K562 (cell line): ENCODE measurements around the gene C4orf17. TPM values are rescaled to one million over a fixed set of nuclear protein-coding genes. Genes with fewer than 3 reads are reported as not detected.

Experiments used
- ATAC-seq: fragments of 200-7000 bp; cut with Tn5 transposase; 3 replicates; pipeline ENCODE4 v1.9.1; 2020; ENCODE audit warnings: moderate library complexity
- BruUV-seq: library from RNA; stranded (reverse); fragments of 400-500 nt; replicated peaks from 2 replicates; lab custom pipeline; 2021; lab: Mats Ljungman, UMichigan
- CTCF ChIA-PET: fragments of 300-600 bp; formaldehyde crosslinking; extraction: SDS; loops from one replicate; lab custom pipeline; 2021; ENCODE audit warnings: low intra/inter-chr PET ratio; lab: Yijun Ruan, JAX
- POLR2A ChIA-PET: fragments of 300-600, 350-650 bp; sonication (Branson Sonifier 250); formaldehyde crosslinking; extraction: SDS; loops from one replicate; lab custom pipeline; 2021; ENCODE audit warnings: antibody characterized with exemption, inconsistent platforms; lab: Yijun Ruan, JAX
- DNase-seq, 4 experiments: peaks; one replicate each; pipeline versions ENCODE4 v3.0.0 to v3.0.0-alpha.2; 2011 to 2018; ENCODE audit warnings: low spot score in 3 of 4, mixed read lengths in 3 of 4; ENCODE audit errors: extremely low read depth in 1 of 4
- FAIRE-seq: peaks from 2 replicates; lab custom pipeline; 2011; peaks lifted over from hg19 to GRCh38; lab: Jason Lieb, UNC
- H2AFZ ChIP-seq: 2 replicates; pipeline ENCODE4 v1.6.0; 2011; ENCODE audit warnings: low read depth, low read length, control low read depth, inconsistent platforms
- H3K27ac ChIP-seq: fragments of 200-600 bp; 3 replicates; pipeline ENCODE4 v1.8.0; 2011; ENCODE audit warnings: low read depth, mild to moderate bottlenecking, control low read depth, inconsistent platforms, low read length, moderate library complexity, mixed read lengths; ENCODE audit errors: extremely low read depth
- H3K27me3 ChIP-seq, 2 experiments: fragments of 300-600 bp in 1 of 2; 2 replicates in 1 of 2; 3 replicates in 1 of 2; pipeline versions ENCODE4 v1.6.0 to v1.8.0; 2011; ENCODE audit warnings: inconsistent platforms in 2 of 2, low read length in 2 of 2, mild to moderate bottlenecking in 1 of 2, mixed read lengths in 1 of 2, moderate library complexity in 1 of 2; ENCODE audit not compliant: control insufficient read depth in 2 of 2, insufficient read depth in 2 of 2
- H3K36me3 ChIP-seq: fragments of 300-600 bp; 3 replicates; pipeline ENCODE4 v1.8.0; 2011; ENCODE audit warnings: mild to moderate bottlenecking, low read length, inconsistent platforms; ENCODE audit not compliant: control insufficient read depth, insufficient read depth
- H3K4me1 ChIP-seq, 2 experiments: fragments of 200-600 bp in 1 of 2; replicated peaks in 1 of 2; 2 replicates in 1 of 2; 3 replicates in 1 of 2; pipeline versions ENCODE4 v1.5.1 to v1.8.0; 2011; ENCODE audit warnings: inconsistent platforms in 2 of 2, low read length in 2 of 2, mild to moderate bottlenecking in 1 of 2, mixed read lengths in 1 of 2, moderate library complexity in 1 of 2; ENCODE audit not compliant: control insufficient read depth in 2 of 2, insufficient read depth in 2 of 2
- H3K4me2 ChIP-seq: 2 replicates; pipeline ENCODE4 v1.6.1; 2011; ENCODE audit warnings: low read length, control low read depth, inconsistent platforms, mixed read lengths; ENCODE audit not compliant: insufficient read depth
- H3K4me3 ChIP-seq: fragments of 200-600 bp; sonication (generic), shearing (Covaris generic); 2 replicates; pipeline ENCODE4 v1.5.1; 2016; ENCODE audit warnings: control low read depth, inconsistent platforms
- H3K79me2 ChIP-seq: fragments of 200-600 bp; 3 replicates; pipeline ENCODE4 v1.8.0; 2011; ENCODE audit warnings: low read length, inconsistent platforms; ENCODE audit not compliant: control insufficient read depth, insufficient read depth
- H3K9ac ChIP-seq, 2 experiments: 2 replicates each; pipeline versions ENCODE4 v1.6.0 to v1.6.1; 2011; ENCODE audit warnings: low read depth in 2 of 2, low read length in 2 of 2, control low read depth in 1 of 2, inconsistent platforms in 1 of 2, mild to moderate bottlenecking in 1 of 2, mixed read lengths in 1 of 2; ENCODE audit not compliant: insufficient read depth in 1 of 2
- H3K9me1 ChIP-seq: one replicate; pipeline ENCODE4 v1.6.0; 2011; ENCODE audit warnings: inconsistent platforms, mild to moderate bottlenecking, low read length, moderate library complexity; ENCODE audit not compliant: control insufficient read depth, insufficient read depth
- H3K9me3 ChIP-seq: replicated peaks from 2 replicates; pipeline ENCODE4 v1.5.1; 2011; ENCODE audit warnings: low read depth, low read length, inconsistent platforms; ENCODE audit not compliant: control insufficient read depth, insufficient read depth
- H4K20me1 ChIP-seq: replicated peaks from 2 replicates; pipeline ENCODE4 v1.6.1; 2011; ENCODE audit warnings: low read length, inconsistent platforms, mixed read lengths; ENCODE audit not compliant: control insufficient read depth, insufficient read depth
- CTBP1 ChIP-seq: fragments of 450-650 bp; IDR thresholded peaks from 2 replicates; pipeline ENCODE4 v1.6.1; 2016; ENCODE audit warnings: borderline replicate concordance
- NEUROD1 ChIP-seq: fragments of 150-350 bp; IDR thresholded peaks from 2 replicates; pipeline ENCODE4 v1.6.1; 2014; ENCODE audit warnings: borderline replicate concordance, low read length, low read depth; ENCODE audit not compliant: partially characterized antibody
- RBBP5 ChIP-seq: fragments of 200-600 bp; sonication (generic); IDR thresholded peaks from 2 replicates; pipeline ENCODE4 v1.6.1; 2012; ENCODE audit warnings: borderline replicate concordance, mild to moderate bottlenecking, low read length, control low read depth, inconsistent platforms; ENCODE audit not compliant: insufficient read depth, poor library complexity, severe bottlenecking
- SPI1 ChIP-seq: IDR thresholded peaks from 2 replicates; pipeline ENCODE4 v1.6.1; 2011; ENCODE audit warnings: low read depth, low read length, control low read depth, borderline replicate concordance
- ZNF830 ChIP-seq: fragments of 250-450 bp; sonication (Bioruptor Pico); IDR thresholded peaks from 2 replicates; pipeline ENCODE4 v1.5.0; 2021; ENCODE audit warnings: mild to moderate bottlenecking
- WGBS: fragments of 100-300 bp; shearing (Covaris generic); methylation state at CpG from one replicate; pipeline ENCODE4 v1.1.6; 2016; ENCODE audit warnings: low coverage, mixed read lengths; ENCODE audit not compliant: insufficient coverage; ENCODE audit errors: missing lambda C conversion rate; 5-methylcytosine and 5-hydroxymethylcytosine counted together
- in situ Hi-C: fragments of 300-500 bp; cut with MboI; formaldehyde crosslinking; loops from 4 replicates; pipeline ENCODE4 v1.15.0; 2018; ENCODE audit warnings: inconsistent platforms, mixed read lengths
- intact Hi-C: fragments of 100-400 bp; cut with micrococcal nuclease; formaldehyde crosslinking; loops from 2 replicates; pipeline ENCODE4 v1.14.2; 2022
- polyA plus RNA-seq, 8 experiments: library from polyadenylated mRNA; depleted of rRNA in 4 of 8; stranded (reverse) in 5 of 8; unstranded in 3 of 8; fragments of >200 nt; fragmentation: Nextera tagmentation in 2 of 8; fragmentation: Illumina TruSeq in 1 of 8; extraction: Ambion mirVana in 2 of 8; extraction: Trizol in 1 of 8; gene quantifications; 2 replicates each; pipeline versions ENCODE4 v1.2.1 to v1.2.3, GENCODE V29; 2011 to 2014; ENCODE audit warnings: inconsistent platforms in 1 of 8, missing spikeins in 1 of 8
- total RNA-seq, 7 experiments: library from RNA; depleted of rRNA in 6 of 7; stranded (reverse); fragments of >200 nt in 6 of 7; fragmentation: Illumina TruSeq in 2 of 7; extraction: Trizol in 2 of 7; gene quantifications; 2 replicates each; pipeline versions ENCODE4 v1.2.1 to v1.2.3, GENCODE V29; 2011 to 2021; ENCODE audit warnings: low replicate concordance in 1 of 7

Gene C4orf17
- total and polyA plus RNA-seq, 9 of the 15 experiments (the other 6 are each of a cell fraction or from before 2014, with no cell fraction given): not detected

- no peak for FAIRE-seq
- intact Hi-C loops: no loop called here
Observed at GRCh38 chr4:99507762-99508161, 3.1 kb upstream of the C4orf17 start.

GRCh38 chr4:99518601-99519295, 7.9 kb downstream of the C4orf17 start:
- TF ChIP-seq SPI1 (peak; percentile 18; the same call in 1 of the 2 replicates), NEUROD1 (no peak), CTBP1 (no peak), ZNF830 (CRISPR knock-in tag) (no peak)
- Histone ChIP-seq H2AFZ (no peak overlapping the region), H3K4me1 (no peaks in the 10 kb centered on the region), H3K27me3 (no peaks in the 10 kb centered on the region; a peak in 1 of 5 replicates), H3K4me2 (no peak overlapping the region), H3K9me3 (no peaks in the 10 kb centered on the region), H3K27ac (no peak overlapping the region), H4K20me1 (no peaks in the 10 kb centered on the region), H3K36me3 (no peaks in the 10 kb centered on the region), H3K79me2 (no peaks in the 10 kb centered on the region), H3K4me3 (no peak overlapping the region), H3K9me1 (no peaks in the 10 kb centered on the region), H3K9ac (no peak overlapping the region)
- intact Hi-C loops: no loop called here
- in situ Hi-C loops: no loop called here
- BruUV-seq: no TSS peak
- CTCF ChIA-PET: no interaction called here
- no peak for FAIRE-seq
- POLR2A ChIA-PET: no interaction called here
- 1% methylated on average over 6 of the region's 6 CpGs for WGBS
- DNase-seq: no peak
- no peak for ATAC-seq

More at GRCh38 chr4:99507762-99508161, 3.1 kb upstream of the C4orf17 start:
- no peaks in the 10 kb centered on the region for H3K9me1 ChIP-seq
- no peaks in the 10 kb centered on the region for H3K36me3 ChIP-seq
- no TSS peak for BruUV-seq
- no peaks in the 10 kb centered on the region for H3K79me2 ChIP-seq
- in situ Hi-C loops: no loop called here
- no peak for DNase-seq
- H3K27me3 ChIP-seq: no peaks in the 10 kb centered on the region
- no peaks in the 10 kb centered on the region for H4K20me1 ChIP-seq
- H3K4me1 ChIP-seq: no peaks in the 10 kb centered on the region
- H3K27ac ChIP-seq: no peak overlapping the region
- no peak overlapping the region for H2AFZ ChIP-seq
- H3K4me3 ChIP-seq: no peak overlapping the region
- ChIA-PET POLR2A (no interaction called here), CTCF (no interaction called here)
- no peak for TF ChIP-seq RBBP5
- H3K9me3 ChIP-seq: no peaks in the 10 kb centered on the region
- no peak for ATAC-seq
- no peak overlapping the region for H3K9ac ChIP-seq
- no peak overlapping the region for H3K4me2 ChIP-seq
